ENCODE results near the gene ANKRD9. TPM values are rescaled to one million over a fixed set of nuclear protein-coding genes. Genes with fewer than 3 reads are reported as not detected.
A peak's percentile ranks its signal among the peaks of the same experiment; 100 is the strongest.

ANKRD9 gene
- total RNA-seq, 1 experiment from 2014 or later, result 29.8 TPM

DNA sequence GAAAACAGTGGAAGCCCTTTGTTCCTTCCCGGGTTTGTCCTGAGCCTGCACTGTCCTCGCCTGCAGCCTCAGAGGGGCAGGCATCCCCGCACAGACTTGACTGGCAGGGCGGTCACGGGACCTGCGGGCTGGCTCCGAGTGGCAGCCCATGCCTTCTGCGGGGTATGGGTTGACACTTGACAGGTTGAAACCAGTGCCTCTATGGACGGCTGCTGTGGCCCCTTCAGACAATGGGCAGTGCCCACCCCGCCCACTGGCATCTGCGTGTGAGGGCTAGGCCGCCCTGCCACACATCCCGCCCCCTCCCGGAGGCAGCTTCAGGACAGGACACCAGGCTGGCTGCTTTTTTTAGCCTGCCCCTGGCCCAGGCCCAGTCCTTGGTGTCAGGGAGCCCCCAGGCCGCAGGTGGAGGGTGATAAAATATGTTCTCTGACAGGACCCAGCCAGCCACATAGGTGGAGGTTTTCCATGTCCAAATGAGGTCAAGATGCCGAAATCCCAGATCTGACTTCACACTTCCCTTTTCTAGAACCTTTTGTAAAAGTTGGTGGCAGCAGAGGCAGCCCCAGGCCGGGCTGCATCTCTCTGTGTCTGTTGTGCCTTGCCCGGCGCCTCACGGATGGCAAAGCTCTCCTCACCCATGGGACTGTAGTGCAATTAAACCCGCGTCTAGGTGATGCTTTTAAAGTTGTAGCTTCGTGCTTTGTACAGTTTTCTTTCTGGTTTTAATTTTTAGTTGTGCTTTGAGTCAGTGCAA lies 10.0 kb downstream of the ANKRD9 start:
- no peak overlapping the region for H4K8ac ChIP-seq (replicated peaks; ENCODE audit: insufficient read length, low read depth, low read length)
- H4K91ac ChIP-seq (ENCODE audit: insufficient read length, low read depth, low read length), result no peak overlapping the region
- no peak overlapping the region for H2BK20ac ChIP-seq (ENCODE audit: low read depth, low read length, poor library complexity, severe bottlenecking)
- DNase-seq, result peak; percentile 27
- no peak overlapping the region for H3T11ph ChIP-seq (ENCODE audit: low read length)
- H3K27me3 ChIP-seq (ENCODE audit: insufficient read depth, low read length), result no peaks in the 10 kb centered on the region
- no peak overlapping the region for H3K14ac ChIP-seq (ENCODE audit: insufficient read depth, low read length)
- no peaks in the 10 kb centered on the region for H4K20me1 ChIP-seq (ENCODE audit: control insufficient read depth, insufficient read depth, insufficient read length)
- no peak overlapping the region for H3K27ac ChIP-seq (ENCODE audit: insufficient read length, low read depth, low read length)
- H3K23ac ChIP-seq (ENCODE audit: insufficient read length, low read depth, low read length), result no peak overlapping the region
- no peak overlapping the region for H2BK120ac ChIP-seq (ENCODE audit: low read depth, low read length, poor library complexity, severe bottlenecking)
- H3K4me3 Mint-ChIP-seq, result no peak overlapping the region
- no CpG with 5 or more reads among the region's 23 CpGs for WGBS (ENCODE audit: extremely low coverage, insufficient read length, low lambda C conversion rate)
- no peak overlapping the region for H3K4me2 ChIP-seq (ENCODE audit: insufficient read depth, insufficient read length, low read length)
- H3K27me3 Mint-ChIP-seq (ENCODE audit: low read depth), result peaks cover 1% of the 10 kb centered on the region; the same call in 1 of the 2 replicates
- H3K36me3 Mint-ChIP-seq (ENCODE audit: insufficient read depth in 1 of 3, low read depth in 3 of 3), result peaks cover 6 to 9% (median 7%) of the 10 kb centered on the region in 3 experiments; a peak in 5 of 7 replicates
- no peak overlapping the region for H2BK15ac ChIP-seq (ENCODE audit: low read depth, low read length)
- no peak overlapping the region for H2BK12ac ChIP-seq (ENCODE audit: insufficient read length, low read depth, low read length)
- TF ChIP-seq, protein P1, sequence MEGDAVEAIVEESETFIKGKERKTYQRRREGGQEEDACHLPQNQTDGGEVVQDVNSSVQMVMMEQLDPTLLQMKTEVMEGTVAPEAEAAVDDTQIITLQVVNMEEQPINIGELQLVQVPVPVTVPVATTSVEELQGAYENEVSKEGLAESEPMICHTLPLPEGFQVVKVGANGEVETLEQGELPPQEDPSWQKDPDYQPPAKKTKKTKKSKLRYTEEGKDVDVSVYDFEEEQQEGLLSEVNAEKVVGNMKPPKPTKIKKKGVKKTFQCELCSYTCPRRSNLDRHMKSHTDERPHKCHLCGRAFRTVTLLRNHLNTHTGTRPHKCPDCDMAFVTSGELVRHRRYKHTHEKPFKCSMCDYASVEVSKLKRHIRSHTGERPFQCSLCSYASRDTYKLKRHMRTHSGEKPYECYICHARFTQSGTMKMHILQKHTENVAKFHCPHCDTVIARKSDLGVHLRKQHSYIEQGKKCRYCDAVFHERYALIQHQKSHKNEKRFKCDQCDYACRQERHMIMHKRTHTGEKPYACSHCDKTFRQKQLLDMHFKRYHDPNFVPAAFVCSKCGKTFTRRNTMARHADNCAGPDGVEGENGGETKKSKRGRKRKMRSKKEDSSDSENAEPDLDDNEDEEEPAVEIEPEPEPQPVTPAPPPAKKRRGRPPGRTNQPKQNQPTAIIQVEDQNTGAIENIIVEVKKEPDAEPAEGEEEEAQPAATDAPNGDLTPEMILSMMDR (conservative IDR thresholded peaks at IDR 0.05), result no peak
- H3K4me1 ChIP-seq (ENCODE audit: insufficient read depth, low read length), result no peaks in the 10 kb centered on the region
- H3K18ac ChIP-seq (ENCODE audit: insufficient read length, low read depth, low read length), result no peak overlapping the region
- H3K79me1 ChIP-seq (ENCODE audit: insufficient read depth, low read depth, low read length, poor library complexity, severe bottlenecking), result no peaks in the 10 kb centered on the region
- no peak overlapping the region for H2AK5ac ChIP-seq (ENCODE audit: insufficient read length, low read length)
- H3K23me2 ChIP-seq (ENCODE audit: insufficient read length, low read depth, low read length, poor library complexity, severe bottlenecking), result no peaks in the 10 kb centered on the region
- H3K79me2 ChIP-seq (ENCODE audit: insufficient read depth, low read length), result no peaks in the 10 kb centered on the region
- no peak overlapping the region for H2AFZ ChIP-seq (ENCODE audit: low read length)
- no peaks in the 10 kb centered on the region; a peak in 1 of 5 replicates for H3K9me3 Mint-ChIP-seq
- no peak overlapping the region for H3K4ac ChIP-seq (ENCODE audit: low read depth, low read length)
- no peak overlapping the region for H2BK5ac ChIP-seq (ENCODE audit: insufficient read length, low read length)
- H3K9me3 ChIP-seq (ENCODE audit: control insufficient read depth, low read depth, low read length), result no peaks in the 10 kb centered on the region
- H3K4me1 Mint-ChIP-seq, result peaks cover 0 to 3% of the 10 kb centered on the region in 2 experiments; a peak in 1 of 4 replicates
- H4K5ac ChIP-seq (ENCODE audit: insufficient read length, low read depth, low read length), result no peak overlapping the region
- H3K9ac ChIP-seq (ENCODE audit: extremely low read depth, insufficient read length, low read length), result no peak overlapping the region
- no peak overlapping the region for H3K56ac ChIP-seq (ENCODE audit: insufficient read length, low read depth, low read length)
- peak overlapping the region in 1 of 3 experiments; percentile 89; a peak in 2 of 7 replicates for H3K27ac Mint-ChIP-seq

All from H9 (cell line).